Vagina (tissue), 2 donors: ENCODE data around the gene ZGPAT.

ENCODE experiments used
- CTCF ChIP-seq, 3 experiments: fragments of 450-650 bp in 2 of 3; fragments of 200-600 bp in 1 of 3; sonication (generic) in 1 of 3; IDR thresholded peaks; one replicate each; pipeline ENCODE4 v1.5.1; 2017 to 2019; ENCODE audit warnings: antibody characterized with exemption in 3 of 3, mild to moderate bottlenecking in 2 of 3, moderate library complexity in 2 of 3
- POLR2A ChIP-seq, 2 donors: fragments of 450-650 bp; IDR thresholded peaks; one replicate each; pipeline ENCODE4 v1.6.1; 2017; ENCODE audit warnings: antibody characterized with exemption in 2 of 2, mild to moderate bottlenecking in 2 of 2, moderate library complexity in 2 of 2

DNA sequence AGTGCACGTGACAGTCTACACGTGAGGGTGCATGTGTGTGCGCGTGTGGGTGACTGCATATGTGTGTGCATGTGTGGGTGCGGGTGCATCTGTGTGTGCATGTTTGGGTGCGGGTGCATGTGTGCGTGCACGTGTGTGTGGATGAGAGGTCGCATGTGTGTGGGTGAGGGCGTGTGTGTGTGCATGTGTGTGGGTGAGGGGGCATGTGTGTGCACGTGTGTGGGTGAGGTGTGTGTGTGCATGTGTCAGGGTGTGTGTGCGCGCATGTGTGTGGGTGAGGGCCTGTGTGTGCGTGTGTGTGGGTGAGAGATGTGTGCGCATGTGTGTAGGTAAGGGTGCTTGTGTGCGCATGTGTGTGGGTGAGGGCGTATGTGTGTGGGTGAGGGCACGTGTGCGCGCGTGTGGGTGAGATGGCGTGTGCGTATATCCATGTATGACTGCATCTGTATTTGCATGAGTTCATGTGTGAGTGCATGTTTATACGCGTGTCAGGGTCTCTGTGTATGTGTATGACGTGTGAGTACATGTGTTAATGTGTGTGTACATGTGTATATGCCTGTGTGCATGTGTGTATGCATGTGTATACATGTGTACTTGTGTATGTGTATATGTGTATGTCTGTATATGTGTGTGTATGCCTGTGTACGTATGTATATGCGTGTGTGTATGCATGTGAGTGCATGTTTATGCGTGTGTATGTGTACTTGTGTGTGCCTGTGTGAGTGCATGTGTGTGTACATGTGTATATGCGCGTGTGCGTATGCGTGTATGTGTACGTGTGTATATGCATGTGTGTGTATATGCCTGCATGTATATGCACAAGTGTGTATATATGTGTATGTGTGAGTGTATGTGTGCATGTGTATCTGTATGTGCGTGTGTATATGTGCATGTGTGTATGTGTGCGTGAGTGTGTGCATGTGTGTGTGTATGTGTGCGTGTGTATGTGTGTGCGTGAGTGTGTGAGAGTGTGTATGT lies 24.6 kb downstream of the ZGPAT start:
- TF ChIP-seq CTCF (IDR thresholded peaks at IDR 0.05), result no peak
- TF ChIP-seq POLR2A (IDR thresholded peaks at IDR 0.05), result no peak
